Activated gamma-delta T cell (primary cell): Measurements from ENCODE around the gene MAP2K7.
"Not testable (repeated sequence)": the region's sequence is repeated elsewhere in the genome, so short reads cannot be mapped to it uniquely, and the experiment has no call there.

Experiments used
- DNase-seq: peaks from one replicate; lab custom pipeline; 2025; lab: John Stamatoyannopoulos, UW
- total RNA-seq, 2 donors: gene quantifications; one replicate each; lab custom pipeline; 2026; lab: John Stamatoyannopoulos, UW

MAP2K7 gene
- 45.1 to 46.7 reads per million in 2 donors for total RNA-seq

DNA sequence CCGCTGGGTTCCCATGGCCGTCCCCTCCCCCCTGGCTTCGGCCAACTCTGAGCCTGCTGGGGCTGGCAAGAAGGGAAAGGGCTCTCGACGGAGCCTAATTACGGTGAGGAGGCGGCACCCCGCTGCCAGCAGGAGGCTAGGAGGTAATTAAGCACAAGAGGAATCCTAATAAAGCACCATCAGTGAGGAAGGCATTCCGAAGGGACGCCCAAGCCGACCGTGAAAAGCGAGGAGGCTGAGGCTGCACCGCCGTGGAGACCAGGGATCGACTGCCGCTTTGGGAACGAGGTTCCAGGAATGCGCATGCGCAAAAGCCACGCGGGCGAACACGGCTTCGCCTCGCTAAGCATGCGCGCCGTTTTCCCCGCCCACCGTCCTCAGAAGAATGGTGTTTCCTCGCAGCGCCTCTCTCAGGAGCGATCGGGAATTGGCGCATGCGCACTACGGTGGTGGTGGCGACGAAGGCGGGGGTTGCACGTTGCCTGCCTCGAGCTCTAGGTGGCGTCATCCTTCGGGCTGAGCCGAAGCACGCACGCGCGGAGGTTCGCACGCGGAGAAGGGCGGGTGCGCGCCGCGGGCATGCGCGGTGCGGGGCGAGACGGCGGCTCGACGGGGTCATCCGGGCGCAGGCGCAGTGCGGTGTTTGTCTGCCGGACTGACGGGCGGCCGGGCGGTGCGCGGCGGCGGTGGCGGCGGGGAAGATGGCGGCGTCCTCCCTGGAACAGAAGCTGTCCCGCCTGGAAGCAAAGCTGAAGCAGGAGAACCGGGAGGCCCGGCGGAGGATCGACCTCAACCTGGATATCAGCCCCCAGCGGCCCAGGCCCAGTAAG lies at the start of gene MAP2K7:
MAP2K7 (plus strand) TSS at position 634 of the 830 bp plus-strand sequence; CDS start at position 702, 68 bp downstream.
- peak; percentile 100 for DNase-seq

DNA sequence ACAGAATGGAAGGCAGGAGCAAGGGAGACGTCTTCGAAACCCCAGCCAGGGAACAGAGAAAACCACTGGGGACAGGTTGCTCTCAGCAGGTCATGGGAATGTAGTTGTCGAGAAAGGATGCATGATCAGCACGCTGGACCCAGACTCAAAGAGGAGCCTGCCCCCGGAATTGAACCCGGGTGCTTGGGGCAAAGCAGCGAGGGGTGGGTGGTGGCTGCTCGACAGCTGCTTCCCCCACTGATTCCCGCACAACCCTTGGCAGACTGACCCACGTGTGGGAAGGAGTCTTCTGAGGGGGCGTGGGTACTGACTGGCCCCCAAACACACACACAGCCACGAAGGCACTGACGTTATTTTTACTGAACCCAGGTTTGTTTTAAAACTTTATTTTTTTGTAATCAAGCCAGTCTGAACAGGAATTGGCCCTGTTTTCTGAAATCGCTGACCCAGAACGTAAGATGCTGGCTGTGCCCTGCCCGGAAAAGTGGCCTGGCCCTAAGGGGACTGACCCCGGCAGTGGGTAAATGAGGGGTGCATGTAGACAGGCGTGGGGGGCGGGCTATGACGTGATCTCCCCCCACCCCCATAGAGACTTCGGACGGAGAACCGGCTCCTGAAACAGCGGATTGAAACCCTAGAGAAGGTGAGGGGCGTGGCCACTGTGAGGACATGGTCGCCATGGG lies 48.1 kb upstream of the MAP2K7 start:
- DNase-seq, result no peak

- DNase-seq, result no peak
These were observed 47.5 kb upstream of the MAP2K7 start for GRCh38 chr19:7856109-7856591.

DNA sequence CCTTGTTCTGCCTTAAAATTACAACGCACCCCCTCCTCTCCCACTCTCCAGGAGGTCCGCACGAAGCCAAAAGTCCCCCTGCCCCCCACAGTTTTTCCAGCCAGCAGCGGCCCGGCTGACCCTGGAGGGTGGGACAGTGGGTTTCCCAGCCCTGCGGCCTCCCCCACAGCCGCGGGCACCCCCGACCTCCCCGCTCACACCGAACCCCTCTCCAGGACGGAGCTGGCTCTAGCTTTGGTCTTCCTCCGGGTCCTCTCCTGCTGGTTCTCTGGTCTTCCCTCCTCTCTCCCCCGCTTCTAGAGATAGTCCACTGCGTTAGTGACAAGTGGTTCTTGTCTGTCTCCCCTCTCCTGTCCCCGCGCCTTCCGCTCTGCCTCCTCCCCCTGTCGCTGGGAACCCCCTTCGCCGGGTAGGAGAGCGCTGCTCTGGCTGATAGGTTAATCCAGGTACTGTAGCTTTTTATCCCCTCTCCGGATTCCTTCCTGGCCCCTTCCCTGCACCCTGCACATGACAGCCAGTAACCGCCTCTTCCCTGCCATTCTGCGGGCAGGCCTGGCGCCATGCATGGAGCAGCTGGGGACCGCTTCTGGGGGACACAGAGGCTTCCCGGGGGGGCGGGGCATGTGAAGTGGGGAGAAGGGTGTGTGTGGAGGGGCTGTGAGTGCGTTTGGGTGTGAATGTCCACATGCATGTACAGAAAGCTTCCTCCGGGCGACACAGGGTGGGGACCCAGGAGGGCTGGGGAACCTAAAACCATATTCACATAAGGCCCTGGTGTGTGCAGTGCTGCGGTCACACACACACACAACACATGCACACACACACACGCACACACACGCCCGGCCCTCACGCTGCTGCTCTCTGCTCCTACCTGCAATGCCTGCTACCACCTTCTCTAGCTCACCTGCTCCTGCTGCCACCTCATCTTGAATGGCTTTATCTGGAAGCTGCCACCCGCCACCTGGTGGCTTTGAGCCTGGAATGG lies 46.7 kb upstream of the MAP2K7 start:
- DNase-seq, result no peak

DNA sequence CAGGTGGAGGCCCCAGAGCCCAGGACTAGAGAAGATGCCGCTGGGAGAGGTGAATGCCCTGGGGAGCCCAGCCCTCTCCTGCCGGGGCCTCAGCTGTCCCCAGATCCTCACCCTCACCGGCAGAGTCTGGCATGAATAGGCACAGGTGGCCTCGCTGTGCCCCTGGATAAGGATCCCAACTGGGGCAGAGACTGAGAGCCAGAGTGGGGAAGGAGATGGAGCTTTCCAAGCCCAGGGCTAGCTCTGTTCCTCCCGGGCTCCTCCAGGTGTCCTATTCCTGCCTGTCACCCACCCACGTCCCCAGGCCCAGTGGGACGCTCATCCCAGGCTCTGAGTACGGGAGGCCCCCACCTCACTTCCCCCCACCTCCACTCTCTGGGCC lies 46.0 kb upstream of the MAP2K7 start:
- DNase-seq, result no peak

DNA sequence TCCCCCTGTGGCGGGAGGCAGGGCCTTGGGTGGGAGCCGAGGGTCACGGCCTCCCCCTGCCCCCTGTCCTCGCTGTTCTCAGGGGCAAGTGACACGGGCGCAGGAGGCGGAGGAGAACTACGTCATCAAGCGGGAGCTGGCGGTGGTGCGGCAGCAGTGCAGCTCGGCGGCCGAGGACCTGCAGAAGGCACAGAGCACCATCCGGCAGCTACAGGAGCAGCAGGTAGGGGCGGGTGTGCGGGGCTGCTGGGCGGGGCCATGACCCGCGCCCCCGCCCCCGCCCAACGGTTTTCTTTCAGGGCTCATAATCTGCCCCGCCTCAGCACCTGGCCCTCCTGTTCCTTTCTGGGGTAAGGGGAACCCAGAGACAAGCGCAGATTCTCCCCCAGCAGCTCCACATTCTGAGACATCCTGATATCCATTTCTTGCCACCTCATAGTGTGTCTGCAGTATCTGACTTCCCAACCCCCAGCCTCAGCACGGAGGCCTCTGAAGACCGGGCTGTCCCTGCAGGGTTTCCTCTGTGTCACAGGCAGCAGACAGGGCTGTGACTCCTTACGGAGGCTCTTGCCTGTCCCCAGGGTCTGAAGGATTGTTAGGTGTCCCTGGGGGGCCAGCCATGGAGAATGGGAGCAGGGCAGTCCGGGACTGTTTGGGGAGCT lies 45.4 kb upstream of the MAP2K7 start:
- no peak for DNase-seq

DNA sequence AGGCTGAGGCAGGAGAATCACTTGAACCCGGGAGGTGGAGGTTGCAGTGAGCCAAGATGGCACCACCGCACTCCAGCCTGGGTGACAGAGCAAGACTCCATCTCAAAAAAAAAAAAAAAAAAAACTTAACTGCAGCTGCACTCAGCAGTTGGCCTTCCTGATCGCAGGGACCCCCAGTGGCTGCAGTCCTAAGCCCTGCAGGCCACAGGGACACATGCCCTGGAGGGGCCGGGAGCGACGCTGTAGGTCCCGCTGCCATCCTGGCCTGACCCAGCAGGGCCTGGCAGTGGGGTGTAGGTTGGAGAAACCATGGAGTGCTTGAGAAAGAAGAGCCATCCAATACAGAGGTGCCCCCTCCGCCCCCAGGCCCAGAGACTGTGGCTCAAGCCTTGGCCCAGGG lies 44.6 kb upstream of the MAP2K7 start:
- not testable (repeated sequence) for DNase-seq

DNA sequence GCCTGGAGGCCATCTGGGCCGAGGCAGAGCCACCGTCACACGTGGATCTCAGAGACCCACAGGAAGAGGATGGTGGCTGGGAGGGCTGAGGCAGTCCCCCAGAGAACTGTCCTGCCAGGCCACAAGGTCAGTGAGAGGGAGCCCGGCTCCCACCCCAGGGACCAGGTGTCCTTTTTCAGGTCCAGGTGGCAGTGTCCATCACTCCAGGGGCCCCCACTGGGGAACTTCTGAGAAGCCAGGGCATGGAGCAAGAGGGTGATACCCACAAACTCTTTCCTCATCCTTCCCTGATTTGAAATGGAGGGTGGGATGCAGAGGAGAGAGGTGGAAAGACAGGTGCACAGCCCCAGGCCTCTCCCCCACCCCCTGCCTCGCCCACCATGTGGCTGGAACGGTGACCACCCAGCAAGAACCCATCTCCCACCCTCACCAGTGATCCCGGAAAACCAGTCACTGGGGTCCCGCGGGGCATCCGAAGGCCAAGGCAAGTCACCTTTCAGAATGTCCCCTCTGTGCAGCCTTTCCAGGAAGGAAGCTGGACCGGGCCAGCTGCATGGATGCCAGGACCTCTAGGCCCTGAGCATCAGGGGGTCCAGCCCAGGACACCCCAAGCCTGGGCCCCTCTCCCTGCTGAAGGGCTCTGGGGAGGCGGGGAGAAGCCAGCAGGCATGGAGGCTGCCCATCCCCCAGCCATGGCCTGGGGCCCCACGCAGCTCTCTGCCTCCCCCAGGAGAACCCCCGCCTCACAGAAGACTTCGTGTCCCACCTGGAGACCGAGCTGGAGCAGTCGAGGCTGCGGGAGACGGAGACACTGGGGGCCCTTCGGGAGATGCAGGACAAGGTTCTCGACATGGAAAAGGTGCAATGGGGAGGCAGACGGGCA lies 43.6 kb upstream of the MAP2K7 start:
- DNase-seq, result no peak

- DNase-seq, result no peak
These were observed 42.7 kb upstream of the MAP2K7 start for GRCh38 chr19:7860714-7861618.

DNA sequence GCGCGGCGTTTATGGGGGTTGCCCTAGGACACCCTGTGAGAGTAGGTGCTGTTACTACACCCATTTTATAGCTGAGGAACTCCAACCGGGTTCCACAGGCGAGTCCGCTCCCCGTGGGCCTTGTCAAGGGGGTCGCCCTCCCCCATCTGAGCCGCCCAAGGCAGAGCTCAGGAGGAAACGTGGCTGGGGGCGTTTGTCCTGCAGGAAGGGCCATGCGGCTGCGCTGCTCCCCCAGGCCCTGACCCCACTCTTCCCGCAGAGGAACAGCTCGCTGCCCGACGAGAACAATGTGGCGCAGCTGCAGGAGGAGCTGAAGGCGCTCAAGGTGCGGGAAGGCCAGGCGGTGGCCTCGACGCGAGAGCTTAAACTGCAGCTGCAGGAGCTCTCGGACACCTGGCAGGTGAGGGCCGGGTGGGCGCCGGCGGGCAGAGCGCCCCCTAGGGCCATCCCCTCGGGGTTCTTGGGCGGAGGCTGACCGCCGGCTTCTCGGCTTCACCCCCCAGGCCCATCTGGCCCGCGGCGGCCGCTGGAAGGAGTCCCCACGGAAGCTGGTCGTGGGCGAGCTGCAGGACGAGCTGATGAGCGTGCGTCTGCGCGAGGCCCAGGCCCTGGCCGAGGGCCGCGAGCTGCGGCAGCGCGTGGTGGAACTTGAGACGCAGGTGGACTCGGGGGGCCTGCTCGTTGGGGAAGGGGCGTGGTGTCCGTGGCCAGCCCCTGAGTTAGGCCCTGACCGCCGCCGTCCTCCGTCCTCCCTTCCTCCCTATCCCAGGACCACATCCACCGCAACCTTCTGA lies 41.9 kb upstream of the MAP2K7 start:
- no peak for DNase-seq

DNA sequence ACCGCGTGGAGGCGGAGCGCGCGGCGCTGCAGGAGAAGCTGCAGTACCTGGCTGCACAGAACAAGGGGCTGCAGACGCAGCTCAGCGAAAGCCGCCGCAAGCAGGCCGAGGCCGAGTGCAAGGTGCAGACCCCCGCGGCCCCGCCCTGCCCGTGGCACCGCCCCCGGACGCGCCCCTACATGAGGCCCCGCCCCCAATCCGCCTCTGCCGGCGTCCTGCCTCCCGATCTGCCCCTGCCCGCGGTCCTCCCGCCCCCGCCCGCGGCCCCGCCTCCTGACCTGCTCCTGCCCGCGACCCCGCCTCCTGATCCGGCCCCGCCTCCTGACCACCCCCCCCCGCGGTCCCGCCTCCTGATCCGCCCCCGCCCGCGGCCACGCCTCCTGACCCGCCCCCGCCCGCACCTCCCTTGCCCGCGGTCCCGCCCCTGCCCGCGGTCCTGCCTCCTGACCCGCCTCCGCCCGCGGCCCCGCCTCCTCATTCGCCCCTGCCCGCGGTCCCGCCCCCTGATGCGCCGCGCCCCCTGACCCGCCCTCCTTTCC lies 41.2 kb upstream of the MAP2K7 start:
- peak; percentile 62 for DNase-seq

GRCh38 chr19:7863157-7863970 lies 40.3 kb upstream of the MAP2K7 start:
- no peak for DNase-seq

GRCh38 chr19:7863971-7864689 lies 39.5 kb upstream of the MAP2K7 start:
- no peak for DNase-seq

DNA sequence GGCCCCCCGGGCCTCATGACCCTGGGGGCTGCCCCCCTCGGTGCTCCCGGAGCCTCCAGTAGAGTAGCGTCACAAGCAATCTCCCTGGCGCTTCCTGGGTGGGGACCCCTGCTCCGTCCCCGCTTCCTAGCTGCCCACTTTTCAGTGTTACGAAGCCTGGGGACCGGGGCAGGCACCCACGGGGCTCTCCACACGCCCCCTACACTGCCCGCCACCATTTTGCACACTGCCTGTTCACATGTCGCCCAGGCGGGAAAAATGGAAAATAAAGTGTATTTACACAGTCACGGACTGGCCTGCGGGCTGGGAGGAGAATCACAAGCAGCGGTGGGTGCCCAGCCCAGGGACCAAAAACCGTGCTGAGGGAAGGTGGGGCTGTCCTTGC lies 39.0 kb upstream of the MAP2K7 start:
- DNase-seq, result no peak

DNA sequence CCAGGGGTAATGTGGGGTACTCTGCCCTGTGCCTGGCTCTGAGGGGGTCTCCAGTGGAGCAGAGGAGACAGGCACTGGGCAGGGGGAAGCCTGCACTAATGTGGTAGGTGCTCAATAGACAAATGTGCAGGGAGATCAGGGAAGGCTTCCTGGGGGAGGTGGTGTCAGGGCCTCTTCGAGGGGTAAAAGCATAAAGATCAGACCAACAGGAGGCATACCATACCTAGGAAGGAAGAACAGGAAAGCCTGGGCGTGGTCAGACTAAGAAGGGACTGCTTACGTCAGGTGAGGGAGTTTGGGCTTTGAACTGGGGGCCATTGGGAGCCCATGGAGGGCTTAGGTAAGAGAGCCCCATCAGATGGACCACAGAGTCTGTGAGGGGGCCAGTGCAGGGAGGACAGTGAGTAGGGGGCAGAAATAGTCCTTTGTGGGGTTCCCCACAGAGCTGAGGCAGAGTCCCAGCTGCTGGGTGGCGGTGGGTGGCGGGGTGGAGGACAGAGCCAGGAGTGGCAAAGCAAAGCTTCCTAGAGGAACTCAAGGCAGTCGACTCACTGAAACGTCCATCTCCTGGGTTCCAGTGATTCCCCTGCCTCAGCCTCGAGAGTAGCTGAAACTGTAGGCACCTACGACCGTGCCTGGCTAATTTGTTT lies 38.3 kb upstream of the MAP2K7 start:
- no peak for DNase-seq
